ENCODE results near the gene PRRT1B.

The PRRT1B gene

GRCh38 chr9:131608493-131609037 lies 63.2 kb downstream of the PRRT1B start:
- peak overlapping the region; percentile 51 for H3K4me3 ChIP-seq
- TF ChIP-seq CTCF (IDR thresholded peaks at IDR 0.05), result no peak
- H3K27ac ChIP-seq, result peak overlapping the region; percentile 92
- peak; percentile 90 for DNase-seq (ENCODE audit: low spot score)
